ENCODE measurements around the gene ARHGEF28. TPM values are rescaled to one million over a fixed set of nuclear protein-coding genes. Genes with fewer than 3 reads are reported as not detected.

Gene ARHGEF28
- total and polyA plus RNA-seq, 2 of the 13 experiments (the other 11 are each of a cell fraction or from before 2014, with no cell fraction given): 17.4 to 34.1 TPM

GRCh38 chr5:73617510-73618279, 8.3 kb upstream of the ARHGEF28 start (continued):
- TF ChIP-seq ZNF335 (CRISPR knock-in tag; IDR thresholded peaks at IDR 0.05) (no peak), CAMTA2 (CRISPR knock-in tag; IDR thresholded peaks at IDR 0.05; ENCODE audit: borderline replicate concordance) (no peak), CEBPZ (IDR thresholded peaks at IDR 0.05; ENCODE audit: low read length) (no peak), ESRRA (CRISPR knock-in tag; IDR thresholded peaks at IDR 0.05; ENCODE audit: low read depth) (no peak), POLR2AphosphoS5 (IDR thresholded peaks at IDR 0.05; ENCODE audit: low read depth, low read length) (0 out of 2 replicates have a peak, but pooled peaks have one; percentile 22), ZNF644 (CRISPR knock-in tag; IDR thresholded peaks at IDR 0.05; ENCODE audit: low read depth) (no peak), ZNF292 (CRISPR knock-in tag; IDR thresholded peaks at IDR 0.05; ENCODE audit: borderline replicate concordance, low read depth) (peak; percentile 63; the same call in 1 of the 2 replicates), ZFX (CRISPR knock-in tag; IDR thresholded peaks at IDR 0.05; ENCODE audit: low read depth) (peak; percentile 54), KAT8 (CRISPR knock-in tag; IDR thresholded peaks at IDR 0.05) (0 out of 2 replicates have a peak, but pooled peaks have one; percentile 41), MTF2 (CRISPR knock-in tag; IDR thresholded peaks at IDR 0.05; ENCODE audit: borderline replicate concordance) (no peak), TRIM24 (CRISPR knock-in tag; IDR thresholded peaks at IDR 0.05) (no peak), GFI1 (CRISPR knock-in tag; IDR thresholded peaks at IDR 0.05; ENCODE audit: borderline replicate concordance) (0 out of 2 replicates have a peak, but pooled peaks have one; percentile 59), SALL2 (CRISPR knock-in tag; IDR thresholded peaks at IDR 0.05) (no peak), PCBP2 (optimal IDR thresholded peaks at IDR 0.05; ENCODE audit: low read depth, low read length, poor library complexity, severe bottlenecking) (no peak)
- TF ChIP-seq, protein P1, sequence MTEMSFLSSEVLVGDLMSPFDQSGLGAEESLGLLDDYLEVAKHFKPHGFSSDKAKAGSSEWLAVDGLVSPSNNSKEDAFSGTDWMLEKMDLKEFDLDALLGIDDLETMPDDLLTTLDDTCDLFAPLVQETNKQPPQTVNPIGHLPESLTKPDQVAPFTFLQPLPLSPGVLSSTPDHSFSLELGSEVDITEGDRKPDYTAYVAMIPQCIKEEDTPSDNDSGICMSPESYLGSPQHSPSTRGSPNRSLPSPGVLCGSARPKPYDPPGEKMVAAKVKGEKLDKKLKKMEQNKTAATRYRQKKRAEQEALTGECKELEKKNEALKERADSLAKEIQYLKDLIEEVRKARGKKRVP (CRISPR knock-in tag; IDR thresholded peaks at IDR 0.05): no peak
- TF ChIP-seq, protein P2, sequence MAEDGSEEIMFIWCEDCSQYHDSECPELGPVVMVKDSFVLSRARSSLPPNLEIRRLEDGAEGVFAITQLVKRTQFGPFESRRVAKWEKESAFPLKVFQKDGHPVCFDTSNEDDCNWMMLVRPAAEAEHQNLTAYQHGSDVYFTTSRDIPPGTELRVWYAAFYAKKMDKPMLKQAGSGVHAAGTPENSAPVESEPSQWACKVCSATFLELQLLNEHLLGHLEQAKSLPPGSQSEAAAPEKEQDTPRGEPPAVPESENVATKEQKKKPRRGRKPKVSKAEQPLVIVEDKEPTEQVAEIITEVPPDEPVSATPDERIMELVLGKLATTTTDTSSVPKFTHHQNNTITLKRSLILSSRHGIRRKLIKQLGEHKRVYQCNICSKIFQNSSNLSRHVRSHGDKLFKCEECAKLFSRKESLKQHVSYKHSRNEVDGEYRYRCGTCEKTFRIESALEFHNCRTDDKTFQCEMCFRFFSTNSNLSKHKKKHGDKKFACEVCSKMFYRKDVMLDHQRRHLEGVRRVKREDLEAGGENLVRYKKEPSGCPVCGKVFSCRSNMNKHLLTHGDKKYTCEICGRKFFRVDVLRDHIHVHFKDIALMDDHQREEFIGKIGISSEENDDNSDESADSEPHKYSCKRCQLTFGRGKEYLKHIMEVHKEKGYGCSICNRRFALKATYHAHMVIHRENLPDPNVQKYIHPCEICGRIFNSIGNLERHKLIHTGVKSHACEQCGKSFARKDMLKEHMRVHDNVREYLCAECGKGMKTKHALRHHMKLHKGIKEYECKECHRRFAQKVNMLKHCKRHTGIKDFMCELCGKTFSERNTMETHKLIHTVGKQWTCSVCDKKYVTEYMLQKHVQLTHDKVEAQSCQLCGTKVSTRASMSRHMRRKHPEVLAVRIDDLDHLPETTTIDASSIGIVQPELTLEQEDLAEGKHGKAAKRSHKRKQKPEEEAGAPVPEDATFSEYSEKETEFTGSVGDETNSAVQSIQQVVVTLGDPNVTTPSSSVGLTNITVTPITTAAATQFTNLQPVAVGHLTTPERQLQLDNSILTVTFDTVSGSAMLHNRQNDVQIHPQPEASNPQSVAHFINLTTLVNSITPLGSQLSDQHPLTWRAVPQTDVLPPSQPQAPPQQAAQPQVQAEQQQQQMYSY (CRISPR knock-in tag; IDR thresholded peaks at IDR 0.05): peak; percentile 44; the same call in 1 of the 2 replicates
